Body of pancreas (tissue), 4 donors: ENCODE measurements around the gene SERPINA9. TPM values are rescaled to one million over a fixed set of nuclear protein-coding genes. Genes with fewer than 3 reads are reported as not detected.

ENCODE experiments used
- ATAC-seq: fragments of 150-250 bp; one replicate; pipeline ENCODE4 v1.9.1; 2016
- DNase-seq, 4 donors: peaks; one replicate each; pipeline ENCODE4 v3.0.0-alpha.2; 2019
- H3K27ac ChIP-seq, 4 donors: fragments of 200-600 bp; sonication (generic); 1 replicate in 3 of 4; 2 replicates in 1 of 4; pipeline versions ENCODE4 v1.5.1 to v1.6.1; 2016 to 2019; ENCODE audit warnings: mild to moderate bottlenecking in 1 of 4, mixed read lengths in 1 of 4, moderate library complexity in 1 of 4
- H3K27me3 ChIP-seq, 2 donors: fragments of 200-600 bp; sonication (generic); one replicate each; pipeline ENCODE4 v1.6.0; 2016; ENCODE audit warnings: mild to moderate bottlenecking in 1 of 2
- H3K36me3 ChIP-seq, 2 donors: fragments of 200-600 bp; sonication (generic); replicated peaks in 1 of 2; 2 replicates each; pipeline ENCODE4 v1.5.1; 2016; ENCODE audit warnings: low read depth in 2 of 2; ENCODE audit not compliant: insufficient read depth in 1 of 2
- H3K4me1 ChIP-seq: fragments of 200-600 bp; sonication (generic); one replicate; pipeline ENCODE4 v1.6.0; 2016
- H3K4me3 ChIP-seq, 2 donors: fragments of 200-600 bp; sonication (generic); 1 replicate in 1 of 2; 2 replicates in 1 of 2; pipeline ENCODE4 v1.5.1; 2016 to 2019
- H3K9me3 ChIP-seq, 3 donors: fragments of 200-600 bp; sonication (generic); 1 replicate in 2 of 3; 2 replicates in 1 of 3; pipeline ENCODE4 v1.5.1; 2016
- CTCF ChIP-seq, 7 experiments: fragments of 450-650 bp in 4 of 7; fragments of 200-600 bp in 3 of 7; sonication (generic) in 3 of 7; IDR thresholded peaks; one replicate each; pipeline ENCODE4 v1.5.1; 2016 to 2019; ENCODE audit warnings: antibody characterized with exemption in 7 of 7
- POLR2A ChIP-seq, 3 donors: fragments of 450-650 bp; IDR thresholded peaks; one replicate each; pipeline ENCODE4 v1.6.1; 2016; ENCODE audit warnings: antibody characterized with exemption in 3 of 3, mild to moderate bottlenecking in 2 of 3
- WGBS, 2 donors: methylation state at CpG; one replicate each; pipeline ENCODE4 v1.1.5; 2017; 5-methylcytosine and 5-hydroxymethylcytosine counted together
- intact Hi-C: fragments of 100-400 bp; cut with DNase I; formaldehyde crosslinking; loops from one replicate; pipeline ENCODE4 v1.15.1; 2023
- total RNA-seq, 2 donors: library from RNA; depleted of rRNA; stranded (reverse); fragments of >200 nt; gene quantifications; one replicate each; pipeline ENCODE4 v1.1.0, GENCODE V29; 2016

The SERPINA9 gene
- total RNA-seq, 2 donors from 2014 or later: not detected

DNA sequence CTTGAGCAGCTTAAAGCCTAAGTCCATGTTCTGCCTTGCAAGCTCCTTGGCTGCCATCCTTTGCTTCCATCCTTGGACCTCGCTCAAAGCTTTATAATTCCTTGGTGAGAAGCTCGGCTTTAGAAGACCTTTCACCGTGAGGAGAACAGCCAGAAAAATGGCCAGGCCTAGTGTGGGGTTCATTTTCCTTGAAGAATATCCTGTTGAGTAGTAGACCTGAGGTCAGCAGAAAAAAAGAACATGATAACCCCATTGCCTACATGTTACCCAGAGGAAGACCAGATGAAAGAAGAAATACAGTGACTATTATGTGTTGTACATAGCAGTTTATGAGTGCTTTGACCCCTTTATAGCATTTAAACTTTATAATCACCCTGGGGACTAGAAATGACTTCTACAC, 22.2 kb upstream of the SERPINA9 start:
- DNase-seq: no peak
- intact Hi-C loops: no loop called here
- 78 to 79% methylated on average over 3 of the region's 3 CpGs for WGBS, 2 donors
- H3K9me3 ChIP-seq: no peaks in the 10 kb centered on the region
- no peaks in the 10 kb centered on the region for H3K36me3 ChIP-seq
- no peak for ATAC-seq
- H3K27me3 ChIP-seq: no peaks in the 10 kb centered on the region
- no peak overlapping the region for H3K4me3 ChIP-seq
- H3K27ac ChIP-seq: no peak overlapping the region
- TF ChIP-seq POLR2A (IDR thresholded peaks at IDR 0.05): no peak
- TF ChIP-seq CTCF (IDR thresholded peaks at IDR 0.05): no peak
- no peaks in the 10 kb centered on the region for H3K4me1 ChIP-seq

DNA sequence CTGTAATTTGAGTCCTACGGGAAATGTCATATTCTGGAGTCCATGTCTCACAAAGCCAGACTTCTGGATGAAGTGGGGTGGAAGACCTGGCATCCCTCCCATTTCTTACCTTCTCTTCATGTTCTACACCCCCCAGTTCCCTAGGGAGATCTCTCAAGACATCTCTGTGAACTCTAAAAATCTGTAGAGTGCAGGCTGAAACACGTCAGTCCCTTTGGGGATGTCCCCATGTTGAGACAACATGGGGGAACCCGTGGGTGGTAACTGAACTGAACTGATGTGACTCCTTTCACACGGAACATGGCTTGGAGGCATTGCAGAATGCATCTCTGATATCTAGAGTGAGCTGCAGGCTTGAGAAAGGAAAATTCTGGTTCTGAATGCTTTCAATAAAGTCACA, 18.1 kb upstream of the SERPINA9 start:
- Histone ChIP-seq H3K27ac (no peak overlapping the region), H3K36me3 (no peaks in the 10 kb centered on the region), H3K4me3 (no peak overlapping the region), H3K4me1 (no peaks in the 10 kb centered on the region), H3K9me3 (no peaks in the 10 kb centered on the region), H3K27me3 (no peaks in the 10 kb centered on the region)
- DNase-seq (no peak), ATAC-seq (no peak)
- 58 to 65% methylated on average over 4 of the region's 4 CpGs for WGBS, 2 donors
- intact Hi-C loops: no loop called here
- TF ChIP-seq POLR2A (IDR thresholded peaks at IDR 0.05): no peak
- TF ChIP-seq CTCF (IDR thresholded peaks at IDR 0.05): no peak

GRCh38 chr14:94491511-94491910, 15.5 kb upstream of the SERPINA9 start:
- Histone ChIP-seq H3K4me3 (no peak overlapping the region), H3K27me3 (no peaks in the 10 kb centered on the region), H3K27ac (no peak overlapping the region), H3K9me3 (no peaks in the 10 kb centered on the region), H3K4me1 (peaks cover 2% of the 10 kb centered on the region), H3K36me3 (no peaks in the 10 kb centered on the region)
- intact Hi-C loops: no loop called here
- TF ChIP-seq CTCF (IDR thresholded peaks at IDR 0.05) (no peak), POLR2A (IDR thresholded peaks at IDR 0.05) (no peak)
- 49 to 53% methylated on average over 4 of the region's 4 CpGs for WGBS, 2 donors
- ATAC-seq: no peak
- no peak for DNase-seq

DNA sequence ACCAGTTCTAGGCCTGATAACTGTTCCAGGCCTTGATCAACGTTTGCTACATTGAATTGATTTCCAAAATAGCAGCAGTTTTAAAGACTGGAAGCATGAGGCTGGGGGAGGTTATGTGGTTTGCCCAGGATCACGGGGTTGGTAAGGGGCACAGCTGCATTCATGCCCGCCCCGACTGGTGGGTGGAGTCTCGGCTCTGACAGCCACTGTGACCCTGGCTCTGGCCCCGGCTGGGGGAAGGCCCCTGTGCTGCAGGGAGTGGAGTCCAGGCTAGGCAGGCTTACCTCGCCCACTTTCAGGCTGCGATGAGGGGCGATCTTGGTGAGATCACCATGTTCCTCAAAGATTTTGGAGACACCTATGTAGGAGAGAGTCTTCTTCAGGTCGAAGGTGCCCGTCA, 13.3 kb upstream of the SERPINA9 start:
- ATAC-seq: no peak
- 51 to 69% methylated on average over 5 to 11 of the region's 11 CpGs for WGBS, 2 donors
- Histone ChIP-seq H3K27me3 (no peaks in the 10 kb centered on the region), H3K9me3 (no peaks in the 10 kb centered on the region), H3K27ac (no peak overlapping the region), H3K4me1 (peaks cover 10% of the 10 kb centered on the region), H3K36me3 (no peaks in the 10 kb centered on the region), H3K4me3 (no peak overlapping the region)
- DNase-seq: no peak
- intact Hi-C loops: no loop called here
- TF ChIP-seq CTCF (IDR thresholded peaks at IDR 0.05) (no peak), POLR2A (IDR thresholded peaks at IDR 0.05) (no peak)

DNA sequence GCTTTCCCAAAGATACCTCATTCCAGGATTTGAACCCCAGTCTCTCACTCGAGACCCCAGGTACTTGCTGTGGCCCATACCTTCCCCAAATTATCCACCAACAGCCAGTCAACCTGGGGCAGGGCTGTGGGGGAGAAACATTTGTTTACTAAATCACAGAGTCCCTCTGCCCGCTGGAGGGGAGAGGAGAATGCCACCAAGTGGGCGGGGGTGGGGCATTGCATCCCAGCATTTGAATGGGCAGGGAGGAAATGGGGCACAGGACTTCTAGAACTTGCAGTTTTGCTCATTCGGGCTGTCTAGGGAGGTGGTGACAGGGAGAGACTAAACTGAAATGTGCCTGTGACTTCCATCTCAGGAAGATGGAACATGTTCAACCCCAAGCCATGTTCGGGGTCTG, 10.9 kb upstream of the SERPINA9 start:
- Histone ChIP-seq H3K9me3 (no peaks in the 10 kb centered on the region), H3K36me3 (no peaks in the 10 kb centered on the region), H3K27ac (no peak overlapping the region), H3K4me1 (peaks cover 16% of the 10 kb centered on the region), H3K4me3 (no peak overlapping the region), H3K27me3 (no peaks in the 10 kb centered on the region)
- WGBS, 2 donors: 28 to 30% methylated on average over 5 of the region's 5 CpGs
- intact Hi-C loops: no loop called here
- TF ChIP-seq CTCF (IDR thresholded peaks at IDR 0.05): no peak
- TF ChIP-seq POLR2A (IDR thresholded peaks at IDR 0.05): no peak
- no peak for ATAC-seq
- no peak for DNase-seq
